HT-29 (cell line): ENCODE measurements around the gene CLEC4G. TPM values are rescaled to one million over a fixed set of nuclear protein-coding genes. Genes with fewer than 3 reads are reported as not detected.

Source experiments
- total RNA-seq: library from RNA; depleted of rRNA; stranded (reverse); fragments of >200 nt; shearing (Covaris generic); gene quantifications from 2 replicates; pipeline ENCODE4 v1.2.3, GENCODE V29; 2014; rRNA removed

The CLEC4G gene
- total RNA-seq, 1 experiment from 2014 or later: not detected

Other genes with a start within 250 kb of the CLEC4G start
- 4.0 and 6.4 TPM in 2 replicates for gene PEX11G, start 243.1 kb downstream of the CLEC4G start, total RNA-seq
- gene ZNF358, start 216.0 kb downstream of the CLEC4G start, total RNA-seq: 4.2 and 5.6 TPM in 2 replicates
- gene MCOLN1, start 209.5 kb downstream of the CLEC4G start, total RNA-seq: 7.1 and 7.5 TPM in 2 replicates
- 61.3 and 74.3 TPM in 2 replicates for gene PNPLA6, start 196.4 kb downstream of the CLEC4G start, total RNA-seq
- gene CAMSAP3, start 136.2 kb downstream of the CLEC4G start, total RNA-seq: 29.8 and 37.0 TPM in 2 replicates
- gene XAB2, start 102.6 kb downstream of the CLEC4G start, total RNA-seq: 48.4 and 51.9 TPM in 2 replicates
- 26.6 and 27.7 TPM in 2 replicates for gene PET100, start 102.3 kb downstream of the CLEC4G start, total RNA-seq
- not detected in 2 replicates for gene PCP2, start 98.4 kb downstream of the CLEC4G start, total RNA-seq
- 66.4 and 73.3 TPM in 2 replicates for gene STXBP2, start 95.0 kb downstream of the CLEC4G start, total RNA-seq
- not detected in 2 replicates for gene RETN, start 63.1 kb downstream of the CLEC4G start, total RNA-seq
- gene MCEMP1, start 55.0 kb downstream of the CLEC4G start, total RNA-seq: not detected in 2 replicates
- gene TRAPPC5, start 51.3 kb downstream of the CLEC4G start, total RNA-seq: 112 and 113 TPM in 2 replicates
- gene FCER2, start 30.0 kb downstream of the CLEC4G start, total RNA-seq: not detected in 2 replicates
- gene CD209, start 15.4 kb upstream of the CLEC4G start, total RNA-seq: not detected in 2 replicates
- gene CLEC4M, start 31.1 kb upstream of the CLEC4G start, total RNA-seq: not detected in 2 replicates
- 4.0 and 4.4 TPM in 2 replicates for gene EVI5L, start 98.1 kb upstream of the CLEC4G start, total RNA-seq
- 0.31 and 1.6 TPM in 2 replicates for gene PRR36, start 142.3 kb upstream of the CLEC4G start, total RNA-seq
- 16.6 and 19.8 TPM in 2 replicates for gene LRRC8E, start 156.4 kb upstream of the CLEC4G start, total RNA-seq
- gene MAP2K7, start 171.8 kb upstream of the CLEC4G start, total RNA-seq: 28.8 and 30.8 TPM in 2 replicates
- gene TGFBR3L, start 182.7 kb upstream of the CLEC4G start, total RNA-seq: not detected in 2 replicates
- 17.1 and 18.0 TPM in 2 replicates for gene SNAPC2, start 188.2 kb upstream of the CLEC4G start, total RNA-seq
- gene CTXN1, start 194.0 kb upstream of the CLEC4G start, total RNA-seq: 8.6 and 11.8 TPM in 2 replicates
- 55.5 and 71.6 TPM in 2 replicates for gene TIMM44, start 211.6 kb upstream of the CLEC4G start, total RNA-seq